ENCODE results near the gene CALHM4. TPM values are rescaled to one million over a fixed set of nuclear protein-coding genes. Genes with fewer than 3 reads are reported as not detected.

CALHM4 gene
- total and polyA plus RNA-seq, 2 of the 13 experiments (the other 11 are each of a cell fraction or from before 2014, with no cell fraction given): not detected

DNA sequence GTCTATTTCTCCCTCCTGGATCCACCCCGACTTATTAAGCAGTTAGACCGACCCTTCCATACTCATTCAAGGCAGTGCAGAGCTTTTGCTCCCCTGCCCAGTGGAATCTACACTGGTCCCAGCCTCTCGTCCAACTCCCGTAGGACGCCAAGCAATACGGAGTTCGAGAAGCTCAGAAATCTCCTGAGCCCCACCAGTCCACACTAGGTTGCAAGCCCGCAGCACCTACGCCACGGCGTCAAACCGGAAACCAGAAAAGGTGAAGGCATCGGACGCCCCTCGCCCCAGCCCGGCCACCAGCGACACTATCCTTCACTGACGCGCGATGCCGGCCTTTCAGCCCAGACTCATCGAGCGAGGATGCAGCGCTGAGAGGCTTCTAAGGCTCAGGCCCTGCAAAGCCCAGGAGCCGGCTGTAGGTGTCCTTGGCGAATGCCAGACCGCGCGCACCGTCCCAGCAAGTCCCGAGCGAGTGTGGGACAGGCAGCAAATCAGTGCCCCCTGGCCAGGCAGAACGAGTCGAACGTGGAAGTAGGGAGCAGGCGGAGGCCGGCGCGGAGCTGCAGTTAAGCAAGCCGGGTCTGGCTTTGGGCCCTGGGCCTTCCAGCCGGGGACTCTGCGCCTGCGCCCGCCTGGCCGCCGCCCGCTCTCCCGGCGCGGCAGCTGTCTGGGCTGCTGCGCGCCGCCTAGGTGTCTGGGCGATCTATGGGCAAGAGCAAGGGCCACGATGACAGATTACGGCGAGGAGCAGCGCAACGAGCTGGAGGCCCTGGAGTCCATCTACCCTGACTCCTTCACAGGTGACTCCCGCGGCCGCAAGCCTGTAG is 17.5 kb downstream of the CALHM4 start, which contains the start of gene RWDD1 (continued):
- TF ChIP-seq, protein P1, sequence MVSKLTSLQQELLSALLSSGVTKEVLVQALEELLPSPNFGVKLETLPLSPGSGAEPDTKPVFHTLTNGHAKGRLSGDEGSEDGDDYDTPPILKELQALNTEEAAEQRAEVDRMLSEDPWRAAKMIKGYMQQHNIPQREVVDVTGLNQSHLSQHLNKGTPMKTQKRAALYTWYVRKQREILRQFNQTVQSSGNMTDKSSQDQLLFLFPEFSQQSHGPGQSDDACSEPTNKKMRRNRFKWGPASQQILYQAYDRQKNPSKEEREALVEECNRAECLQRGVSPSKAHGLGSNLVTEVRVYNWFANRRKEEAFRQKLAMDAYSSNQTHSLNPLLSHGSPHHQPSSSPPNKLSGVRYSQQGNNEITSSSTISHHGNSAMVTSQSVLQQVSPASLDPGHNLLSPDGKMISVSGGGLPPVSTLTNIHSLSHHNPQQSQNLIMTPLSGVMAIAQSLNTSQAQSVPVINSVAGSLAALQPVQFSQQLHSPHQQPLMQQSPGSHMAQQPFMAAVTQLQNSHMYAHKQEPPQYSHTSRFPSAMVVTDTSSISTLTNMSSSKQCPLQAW (CRISPR knock-in tag; IDR thresholded peaks at IDR 0.05): peak; percentile 99
- TF ChIP-seq, protein P2, sequence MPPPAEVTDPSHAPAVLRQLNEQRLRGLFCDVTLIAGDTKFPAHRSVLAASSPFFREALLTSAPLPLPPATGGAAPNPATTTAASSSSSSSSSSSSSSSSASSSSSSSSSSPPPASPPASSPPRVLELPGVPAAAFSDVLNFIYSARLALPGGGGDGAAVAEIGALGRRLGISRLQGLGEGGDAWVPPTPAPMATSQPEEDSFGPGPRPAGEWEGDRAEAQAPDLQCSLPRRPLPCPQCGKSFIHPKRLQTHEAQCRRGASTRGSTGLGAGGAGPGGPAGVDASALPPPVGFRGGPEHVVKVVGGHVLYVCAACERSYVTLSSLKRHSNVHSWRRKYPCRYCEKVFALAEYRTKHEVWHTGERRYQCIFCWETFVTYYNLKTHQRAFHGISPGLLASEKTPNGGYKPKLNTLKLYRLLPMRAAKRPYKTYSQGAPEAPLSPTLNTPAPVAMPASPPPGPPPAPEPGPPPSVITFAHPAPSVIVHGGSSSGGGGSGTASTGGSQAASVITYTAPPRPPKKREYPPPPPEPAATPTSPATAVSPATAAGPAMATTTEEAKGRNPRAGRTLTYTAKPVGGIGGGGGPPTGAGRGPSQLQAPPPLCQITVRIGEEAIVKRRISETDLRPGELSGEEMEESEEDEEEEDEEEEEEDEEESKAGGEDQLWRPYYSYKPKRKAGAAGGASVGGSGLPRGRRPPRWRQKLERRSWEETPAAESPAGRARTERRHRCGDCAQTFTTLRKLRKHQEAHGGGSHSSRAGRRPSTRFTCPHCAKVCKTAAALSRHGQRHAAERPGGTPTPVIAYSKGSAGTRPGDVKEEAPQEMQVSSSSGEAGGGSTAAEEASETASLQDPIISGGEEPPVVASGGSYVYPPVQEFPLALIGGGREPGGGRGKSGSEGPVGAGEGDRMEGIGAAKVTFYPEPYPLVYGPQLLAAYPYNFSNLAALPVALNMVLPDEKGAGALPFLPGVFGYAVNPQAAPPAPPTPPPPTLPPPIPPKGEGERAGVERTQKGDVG (CRISPR knock-in tag; IDR thresholded peaks at IDR 0.05; ENCODE audit: borderline replicate concordance): peak; percentile 96
- TF ChIP-seq ZNF543 (CRISPR knock-in tag; IDR thresholded peaks at IDR 0.05): peak; percentile 80; the same call in 1 of the 2 replicates
- peak; percentile 74 for TF ChIP-seq ATF1 (CRISPR knock-in tag; IDR thresholded peaks at IDR 0.05)
- TF ChIP-seq, protein P3, sequence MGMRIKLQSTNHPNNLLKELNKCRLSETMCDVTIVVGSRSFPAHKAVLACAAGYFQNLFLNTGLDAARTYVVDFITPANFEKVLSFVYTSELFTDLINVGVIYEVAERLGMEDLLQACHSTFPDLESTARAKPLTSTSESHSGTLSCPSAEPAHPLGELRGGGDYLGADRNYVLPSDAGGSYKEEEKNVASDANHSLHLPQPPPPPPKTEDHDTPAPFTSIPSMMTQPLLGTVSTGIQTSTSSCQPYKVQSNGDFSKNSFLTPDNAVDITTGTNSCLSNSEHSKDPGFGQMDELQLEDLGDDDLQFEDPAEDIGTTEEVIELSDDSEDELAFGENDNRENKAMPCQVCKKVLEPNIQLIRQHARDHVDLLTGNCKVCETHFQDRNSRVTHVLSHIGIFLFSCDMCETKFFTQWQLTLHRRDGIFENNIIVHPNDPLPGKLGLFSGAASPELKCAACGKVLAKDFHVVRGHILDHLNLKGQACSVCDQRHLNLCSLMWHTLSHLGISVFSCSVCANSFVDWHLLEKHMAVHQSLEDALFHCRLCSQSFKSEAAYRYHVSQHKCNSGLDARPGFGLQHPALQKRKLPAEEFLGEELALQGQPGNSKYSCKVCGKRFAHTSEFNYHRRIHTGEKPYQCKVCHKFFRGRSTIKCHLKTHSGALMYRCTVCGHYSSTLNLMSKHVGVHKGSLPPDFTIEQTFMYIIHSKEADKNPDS (CRISPR knock-in tag; IDR thresholded peaks at IDR 0.05): no peak
- peak; percentile 46 for TF ChIP-seq ZNF136 (CRISPR knock-in tag; IDR thresholded peaks at IDR 0.05; ENCODE audit: low read depth)
- 0 out of 2 replicates have a peak, but pooled peaks have one; percentile 59 for TF ChIP-seq ZNF616 (CRISPR knock-in tag; IDR thresholded peaks at IDR 0.05; ENCODE audit: low read depth)
- TF ChIP-seq, protein P4, sequence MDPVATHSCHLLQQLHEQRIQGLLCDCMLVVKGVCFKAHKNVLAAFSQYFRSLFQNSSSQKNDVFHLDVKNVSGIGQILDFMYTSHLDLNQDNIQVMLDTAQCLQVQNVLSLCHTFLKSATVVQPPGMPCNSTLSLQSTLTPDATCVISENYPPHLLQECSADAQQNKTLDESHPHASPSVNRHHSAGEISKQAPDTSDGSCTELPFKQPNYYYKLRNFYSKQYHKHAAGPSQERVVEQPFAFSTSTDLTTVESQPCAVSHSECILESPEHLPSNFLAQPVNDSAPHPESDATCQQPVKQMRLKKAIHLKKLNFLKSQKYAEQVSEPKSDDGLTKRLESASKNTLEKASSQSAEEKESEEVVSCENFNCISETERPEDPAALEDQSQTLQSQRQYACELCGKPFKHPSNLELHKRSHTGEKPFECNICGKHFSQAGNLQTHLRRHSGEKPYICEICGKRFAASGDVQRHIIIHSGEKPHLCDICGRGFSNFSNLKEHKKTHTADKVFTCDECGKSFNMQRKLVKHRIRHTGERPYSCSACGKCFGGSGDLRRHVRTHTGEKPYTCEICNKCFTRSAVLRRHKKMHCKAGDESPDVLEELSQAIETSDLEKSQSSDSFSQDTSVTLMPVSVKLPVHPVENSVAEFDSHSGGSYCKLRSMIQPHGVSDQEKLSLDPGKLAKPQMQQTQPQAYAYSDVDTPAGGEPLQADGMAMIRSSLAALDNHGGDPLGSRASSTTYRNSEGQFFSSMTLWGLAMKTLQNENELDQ (CRISPR knock-in tag; IDR thresholded peaks at IDR 0.05; ENCODE audit: borderline replicate concordance): peak; percentile 18; the same call in 1 of the 2 replicates
- no peak for TF ChIP-seq SOX6 (IDR thresholded peaks at IDR 0.05)
- TF ChIP-seq SOX6 (CRISPR knock-in tag; IDR thresholded peaks at IDR 0.05): peak; percentile 87
- TF ChIP-seq CBX5 (CRISPR knock-in tag; IDR thresholded peaks at IDR 0.05; ENCODE audit: borderline replicate concordance): peak; percentile 93; the same call in 1 of the 2 replicates
- TF ChIP-seq CEBPB (IDR thresholded peaks at IDR 0.05; ENCODE audit: borderline replicate concordance, low read depth, low read length): peak; percentile 88
- no peak for TF ChIP-seq CHD2 (IDR thresholded peaks at IDR 0.05; ENCODE audit: low read depth, low read length)
- no peak for TF ChIP-seq U2AF2 (IDR thresholded peaks at IDR 0.05; ENCODE audit: low read depth, low read length)
- TF ChIP-seq, protein P5, sequence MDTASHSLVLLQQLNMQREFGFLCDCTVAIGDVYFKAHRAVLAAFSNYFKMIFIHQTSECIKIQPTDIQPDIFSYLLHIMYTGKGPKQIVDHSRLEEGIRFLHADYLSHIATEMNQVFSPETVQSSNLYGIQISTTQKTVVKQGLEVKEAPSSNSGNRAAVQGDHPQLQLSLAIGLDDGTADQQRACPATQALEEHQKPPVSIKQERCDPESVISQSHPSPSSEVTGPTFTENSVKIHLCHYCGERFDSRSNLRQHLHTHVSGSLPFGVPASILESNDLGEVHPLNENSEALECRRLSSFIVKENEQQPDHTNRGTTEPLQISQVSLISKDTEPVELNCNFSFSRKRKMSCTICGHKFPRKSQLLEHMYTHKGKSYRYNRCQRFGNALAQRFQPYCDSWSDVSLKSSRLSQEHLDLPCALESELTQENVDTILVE (CRISPR knock-in tag; IDR thresholded peaks at IDR 0.05): peak; percentile 98
- peak; percentile 95 for TF ChIP-seq MYC (CRISPR knock-in tag; IDR thresholded peaks at IDR 0.05; ENCODE audit: borderline replicate concordance)
